MM.1S (cell line): ENCODE measurements around the gene PRPSAP2.

ENCODE experiments used
- DNase-seq: peaks from one replicate; pipeline ENCODE4 v3.0.0-alpha.2; 2015
- H2AFZ ChIP-seq: fragments of 300-600 bp; sonication (generic); 2 replicates; pipeline ENCODE4 v1.6.0; 2016; ENCODE audit warnings: antibody characterized with exemption, low read length
- H3F3A ChIP-seq: fragments of 300-600 bp; sonication (generic); 2 replicates; pipeline ENCODE4 v1.6.1; 2016; ENCODE audit warnings: mild to moderate bottlenecking, antibody characterized with exemption, low read length, moderate library complexity, mixed read lengths; ENCODE audit not compliant: insufficient read depth
- H3K27ac ChIP-seq: fragments of 300-600 bp; sonication (generic); 2 replicates; pipeline ENCODE4 v1.5.1; 2016; ENCODE audit warnings: mild to moderate bottlenecking, low read length
- H3K27me3 ChIP-seq: fragments of 300-600 bp; sonication (generic); replicated peaks from 2 replicates; pipeline ENCODE4 v1.6.0; 2016; ENCODE audit warnings: low read length; ENCODE audit not compliant: insufficient read depth
- H3K36me3 ChIP-seq: fragments of 300-600 bp; sonication (generic); replicated peaks from 2 replicates; pipeline ENCODE4 v1.6.1; 2016; ENCODE audit warnings: mild to moderate bottlenecking, low read length, mixed read lengths; ENCODE audit not compliant: insufficient read depth
- H3K4me1 ChIP-seq: fragments of 300-600 bp; sonication (generic); 2 replicates; pipeline ENCODE4 v1.6.1; 2016; ENCODE audit warnings: low read length, mixed read lengths
- H3K4me2 ChIP-seq: fragments of 300-600 bp; sonication (generic); 2 replicates; pipeline ENCODE4 v1.6.0; 2016; ENCODE audit warnings: low read depth, low read length
- H3K4me3 ChIP-seq: fragments of 300-600 bp; sonication (generic); 2 replicates; pipeline ENCODE4 v1.5.1; 2016; ENCODE audit warnings: low read length, mixed read lengths
- H3K79me2 ChIP-seq: fragments of 300-600 bp; sonication (generic); 2 replicates; pipeline ENCODE4 v1.6.1; 2016; ENCODE audit warnings: mixed run types, low read length, mixed read lengths
- H3K9ac ChIP-seq: fragments of 300-600 bp; sonication (generic); 2 replicates; pipeline ENCODE4 v1.6.1; 2016; ENCODE audit warnings: low read length, mixed read lengths
- H3K9me2 ChIP-seq: fragments of 300-600 bp; sonication (generic); replicated peaks from 2 replicates; pipeline ENCODE4 v1.6.1; 2016; ENCODE audit warnings: mild to moderate bottlenecking, low read length, mixed read lengths; ENCODE audit not compliant: insufficient read depth
- H3K9me3 ChIP-seq: fragments of 300-600 bp; sonication (generic); replicated peaks from 2 replicates; pipeline ENCODE4 v1.6.1; 2016; ENCODE audit warnings: mild to moderate bottlenecking, low read length, mixed read lengths; ENCODE audit not compliant: insufficient read depth
- H4K20me1 ChIP-seq: fragments of 300-600 bp; sonication (generic); 2 replicates; pipeline ENCODE4 v1.6.1; 2016; ENCODE audit warnings: mild to moderate bottlenecking, low read length, moderate library complexity, mixed read lengths; ENCODE audit not compliant: insufficient read depth
- EZH2 ChIP-seq: fragments of 300-600 bp; sonication (generic); optimal IDR thresholded peaks from 2 replicates; pipeline ENCODE3; 2017; ENCODE audit warnings: low read depth, mild to moderate bottlenecking, antibody characterized with exemption, low read length, mixed read lengths
- EZH2phosphoT487 ChIP-seq: fragments of 300-600 bp; sonication (generic); IDR thresholded peaks from 2 replicates; pipeline ENCODE4 v1.6.1; 2018; ENCODE audit warnings: antibody characterized with exemption, low read length
- TF ChIP-seq, protein P1 (sequence below): fragments of 300-600 bp; sonication (generic); IDR thresholded peaks from 2 replicates; pipeline ENCODE4 v1.5.1; 2016; ENCODE audit warnings: antibody characterized with exemption, low read length, mixed read lengths

PRPSAP2 gene

GRCh38 chr17:18968945-18969887 is 111.3 kb downstream of the PRPSAP2 start:
- Histone ChIP-seq H3K4me3 (no peak overlapping the region), H3K27me3 (no peaks in the 10 kb centered on the region), H4K20me1 (no peaks in the 10 kb centered on the region), H3K9me3 (no peaks in the 10 kb centered on the region), H3K9me2 (no peaks in the 10 kb centered on the region), H3F3A (no peaks in the 10 kb centered on the region), H3K9ac (no peak overlapping the region), H3K79me2 (no peaks in the 10 kb centered on the region), H3K36me3 (no peaks in the 10 kb centered on the region), H3K27ac (no peak overlapping the region), H3K4me1 (no peaks in the 10 kb centered on the region), H2AFZ (no peak overlapping the region), H3K4me2 (no peak overlapping the region)
- TF ChIP-seq, protein P1, sequence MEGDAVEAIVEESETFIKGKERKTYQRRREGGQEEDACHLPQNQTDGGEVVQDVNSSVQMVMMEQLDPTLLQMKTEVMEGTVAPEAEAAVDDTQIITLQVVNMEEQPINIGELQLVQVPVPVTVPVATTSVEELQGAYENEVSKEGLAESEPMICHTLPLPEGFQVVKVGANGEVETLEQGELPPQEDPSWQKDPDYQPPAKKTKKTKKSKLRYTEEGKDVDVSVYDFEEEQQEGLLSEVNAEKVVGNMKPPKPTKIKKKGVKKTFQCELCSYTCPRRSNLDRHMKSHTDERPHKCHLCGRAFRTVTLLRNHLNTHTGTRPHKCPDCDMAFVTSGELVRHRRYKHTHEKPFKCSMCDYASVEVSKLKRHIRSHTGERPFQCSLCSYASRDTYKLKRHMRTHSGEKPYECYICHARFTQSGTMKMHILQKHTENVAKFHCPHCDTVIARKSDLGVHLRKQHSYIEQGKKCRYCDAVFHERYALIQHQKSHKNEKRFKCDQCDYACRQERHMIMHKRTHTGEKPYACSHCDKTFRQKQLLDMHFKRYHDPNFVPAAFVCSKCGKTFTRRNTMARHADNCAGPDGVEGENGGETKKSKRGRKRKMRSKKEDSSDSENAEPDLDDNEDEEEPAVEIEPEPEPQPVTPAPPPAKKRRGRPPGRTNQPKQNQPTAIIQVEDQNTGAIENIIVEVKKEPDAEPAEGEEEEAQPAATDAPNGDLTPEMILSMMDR, result no peak
- TF ChIP-seq EZH2phosphoT487 (no peak), EZH2 (no peak)
- no peak for DNase-seq

DNA sequence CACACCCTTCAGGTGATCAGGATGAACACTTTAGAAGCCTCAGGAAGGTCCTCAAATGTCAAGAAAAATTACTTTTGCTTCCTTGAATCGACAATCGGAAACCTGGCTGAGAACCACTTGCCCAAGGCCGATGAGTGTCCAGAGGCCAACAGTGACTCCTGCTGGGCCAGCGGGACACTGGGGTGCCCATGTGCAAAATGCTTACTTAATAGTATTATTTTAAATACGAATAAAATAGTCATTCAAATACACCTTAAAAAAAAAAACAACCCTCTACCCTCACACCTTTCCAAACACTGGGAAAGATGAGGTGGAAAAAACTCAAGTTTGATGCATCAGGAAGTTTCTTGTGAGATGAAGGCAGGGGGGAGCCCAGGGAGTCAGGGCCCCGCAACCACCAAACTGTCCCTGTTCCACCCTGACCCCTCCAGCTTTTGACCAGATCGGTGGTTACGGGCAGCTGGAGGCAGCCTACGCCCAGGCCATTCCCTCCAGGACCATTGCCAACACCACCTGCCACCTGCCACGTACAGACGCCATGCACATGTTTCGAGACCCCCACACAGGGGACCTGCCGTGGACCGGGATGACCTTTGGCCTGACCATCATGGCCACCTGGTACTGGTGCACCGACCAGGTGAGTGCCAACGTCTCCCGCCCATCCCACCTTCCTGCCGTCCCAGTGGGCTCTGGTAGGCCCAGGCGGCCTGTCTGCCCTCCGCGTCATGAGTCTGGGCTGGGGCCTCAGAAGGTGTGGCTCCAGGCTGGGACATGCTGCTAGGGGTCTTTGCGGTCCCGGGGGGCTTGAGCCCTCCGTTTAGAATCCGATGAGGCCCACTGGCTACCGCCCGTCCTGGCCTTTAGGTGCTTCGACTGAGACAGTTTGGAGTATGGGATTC is 112.9 kb downstream of the PRPSAP2 start:
- H3K27ac ChIP-seq, result no peak overlapping the region
- H3K4me2 ChIP-seq, result no peak overlapping the region

GRCh38 chr17:18971801-18972200 is 113.9 kb downstream of the PRPSAP2 start:
- Histone ChIP-seq H3F3A (no peaks in the 10 kb centered on the region), H3K9me3 (no peaks in the 10 kb centered on the region), H3K79me2 (no peaks in the 10 kb centered on the region), H3K27ac (no peak overlapping the region), H3K4me2 (no peak overlapping the region), H3K36me3 (no peaks in the 10 kb centered on the region), H2AFZ (no peak overlapping the region), H3K9ac (no peak overlapping the region), H3K4me1 (no peaks in the 10 kb centered on the region), H3K4me3 (no peak overlapping the region), H3K9me2 (no peaks in the 10 kb centered on the region), H3K27me3 (no peaks in the 10 kb centered on the region), H4K20me1 (no peaks in the 10 kb centered on the region)
- no peak for DNase-seq
- TF ChIP-seq EZH2phosphoT487 (no peak), EZH2 (no peak)
- TF ChIP-seq, protein P1, result no peak

More for the DNA sequence above, 112.9 kb downstream of the PRPSAP2 start:
- no peaks in the 10 kb centered on the region for H3K4me1 ChIP-seq
- TF ChIP-seq EZH2phosphoT487 (no peak), EZH2 (no peak)
- TF ChIP-seq, protein P1, result no peak
- H3K36me3 ChIP-seq, result no peaks in the 10 kb centered on the region
- no peak for DNase-seq
- H3K27me3 ChIP-seq, result no peaks in the 10 kb centered on the region
- no peak overlapping the region for H3K9ac ChIP-seq
- H3K9me3 ChIP-seq, result no peaks in the 10 kb centered on the region
- H3F3A ChIP-seq, result no peaks in the 10 kb centered on the region
- no peaks in the 10 kb centered on the region for H3K9me2 ChIP-seq
- no peak overlapping the region for H3K4me3 ChIP-seq
- no peaks in the 10 kb centered on the region for H4K20me1 ChIP-seq
- no peaks in the 10 kb centered on the region for H3K79me2 ChIP-seq
- H2AFZ ChIP-seq, result no peak overlapping the region
